ENCODE results near the gene PRKN.

PRKN gene

GRCh38 chr6:161477876-161478425 is 1249.6 kb downstream of the PRKN start:
- DNase-seq (ENCODE audit: low read depth in 3 of 3, low spot score in 1 of 3): no peak

DNA sequence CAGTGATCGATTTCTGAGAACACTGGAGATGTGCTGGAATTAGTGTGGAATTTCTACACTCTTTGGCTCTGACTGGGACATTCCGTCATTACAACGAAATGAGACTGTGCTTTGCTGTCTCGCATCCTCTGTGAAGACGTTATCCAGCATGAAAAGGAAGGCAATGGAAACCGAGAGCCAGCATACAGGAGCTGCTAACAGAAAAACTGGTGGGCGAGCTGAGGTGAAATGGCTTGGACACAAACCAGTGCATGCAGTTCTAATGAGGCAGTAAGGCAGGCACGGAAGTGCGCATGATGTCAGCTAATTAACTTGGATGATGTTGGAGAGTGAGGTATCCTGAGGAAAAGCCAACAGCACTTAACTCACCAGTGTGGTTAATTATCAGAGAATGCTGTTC is 1250.9 kb downstream of the PRKN start:
- no peak for DNase-seq (ENCODE audit: low read depth in 3 of 3, low spot score in 1 of 3)

DNA sequence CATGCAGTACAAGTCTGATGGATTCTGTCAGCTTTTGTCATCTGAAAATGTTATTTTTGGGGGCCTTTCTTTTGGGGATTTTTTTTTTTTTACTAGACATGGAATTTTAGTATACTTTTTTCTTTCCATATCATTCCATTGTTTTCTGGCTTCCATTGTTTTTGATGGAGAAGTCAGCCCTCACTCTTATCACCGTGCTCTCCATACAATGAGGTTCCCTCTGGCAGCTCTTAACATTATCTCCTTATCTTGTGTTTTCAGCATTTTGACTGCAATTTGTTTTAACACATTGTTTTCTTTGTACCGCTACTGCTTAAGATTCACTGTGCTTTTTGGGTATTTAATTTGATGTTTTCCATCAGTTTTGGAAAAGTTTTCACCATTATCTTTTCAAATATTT is 1262.2 kb downstream of the PRKN start:
- no peak for DNase-seq (ENCODE audit: low read depth in 3 of 3, low spot score in 1 of 3)

DNA sequence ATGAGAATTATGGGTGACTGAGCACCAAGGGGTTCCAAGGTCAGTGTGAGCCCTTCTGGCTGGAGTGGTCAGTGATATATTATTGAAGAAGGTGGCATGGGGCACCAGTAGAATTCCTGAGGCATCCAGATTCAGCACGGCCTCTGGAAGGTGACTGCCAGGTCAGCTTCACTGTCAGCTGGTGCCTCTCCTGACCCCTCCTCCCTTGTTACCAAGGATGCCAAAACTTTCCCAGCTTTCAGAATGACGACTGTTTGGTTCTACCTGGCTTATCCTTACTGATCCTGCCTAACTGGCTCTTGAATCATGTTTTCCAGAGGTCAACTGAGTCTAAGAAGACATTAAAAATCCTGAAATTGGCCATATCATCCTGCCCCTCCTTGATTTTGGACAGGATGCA is 1264.5 kb downstream of the PRKN start:
- DNase-seq (ENCODE audit: low read depth in 3 of 3, low spot score in 1 of 3): no peak

DNA sequence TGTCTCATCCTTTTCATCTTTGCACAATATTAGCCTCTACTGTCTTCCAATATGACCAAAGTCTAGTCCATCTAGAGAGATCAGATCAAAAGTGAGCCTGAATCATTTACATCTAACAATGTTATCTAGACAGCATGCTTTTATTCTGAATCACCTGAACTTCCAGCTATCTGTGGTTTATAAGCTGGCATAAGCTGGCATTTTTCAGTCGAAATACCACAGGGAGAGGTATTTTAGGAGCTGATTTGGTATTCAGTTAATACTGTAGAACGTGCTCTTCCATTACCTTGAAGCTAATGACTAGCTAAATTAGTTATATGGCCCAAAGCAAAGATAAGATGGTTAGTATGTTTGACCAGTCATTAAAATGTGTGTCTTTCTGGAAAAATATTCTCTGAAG is 1265.4 kb downstream of the PRKN start:
- DNase-seq (ENCODE audit: low read depth in 3 of 3, low spot score in 1 of 3): no peak

DNA sequence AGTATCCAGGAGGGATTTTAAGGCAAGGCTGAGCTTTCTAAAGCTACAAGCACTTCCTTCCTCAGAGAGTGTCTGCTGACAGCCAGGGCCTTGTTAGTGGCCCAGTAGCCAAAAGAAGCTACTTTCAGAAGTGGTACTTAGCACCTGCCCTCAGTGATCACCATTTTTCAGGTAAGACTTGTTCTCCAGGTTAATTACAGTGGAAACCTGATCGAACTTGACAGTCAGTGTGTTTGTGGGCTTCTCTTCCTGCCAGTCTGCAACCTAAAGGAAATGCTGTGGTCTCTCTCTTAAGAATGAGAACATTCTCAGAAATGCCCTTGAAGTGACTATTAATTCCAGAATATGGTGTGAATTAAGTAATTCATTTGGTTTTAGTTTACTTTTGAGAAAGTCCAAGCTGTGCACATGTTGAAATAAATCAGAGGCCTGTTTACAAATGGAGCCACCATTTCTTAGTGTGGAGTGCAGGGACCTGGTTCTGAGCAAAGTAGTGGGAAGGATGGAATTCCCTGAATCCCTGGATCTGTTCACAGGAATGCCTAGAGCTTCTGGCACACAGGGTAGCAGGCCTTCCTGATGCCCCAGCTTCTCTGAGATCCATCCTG is 1268.5 kb downstream of the PRKN start:
- no peak for DNase-seq (ENCODE audit: low read depth in 3 of 3, low spot score in 1 of 3)

DNA sequence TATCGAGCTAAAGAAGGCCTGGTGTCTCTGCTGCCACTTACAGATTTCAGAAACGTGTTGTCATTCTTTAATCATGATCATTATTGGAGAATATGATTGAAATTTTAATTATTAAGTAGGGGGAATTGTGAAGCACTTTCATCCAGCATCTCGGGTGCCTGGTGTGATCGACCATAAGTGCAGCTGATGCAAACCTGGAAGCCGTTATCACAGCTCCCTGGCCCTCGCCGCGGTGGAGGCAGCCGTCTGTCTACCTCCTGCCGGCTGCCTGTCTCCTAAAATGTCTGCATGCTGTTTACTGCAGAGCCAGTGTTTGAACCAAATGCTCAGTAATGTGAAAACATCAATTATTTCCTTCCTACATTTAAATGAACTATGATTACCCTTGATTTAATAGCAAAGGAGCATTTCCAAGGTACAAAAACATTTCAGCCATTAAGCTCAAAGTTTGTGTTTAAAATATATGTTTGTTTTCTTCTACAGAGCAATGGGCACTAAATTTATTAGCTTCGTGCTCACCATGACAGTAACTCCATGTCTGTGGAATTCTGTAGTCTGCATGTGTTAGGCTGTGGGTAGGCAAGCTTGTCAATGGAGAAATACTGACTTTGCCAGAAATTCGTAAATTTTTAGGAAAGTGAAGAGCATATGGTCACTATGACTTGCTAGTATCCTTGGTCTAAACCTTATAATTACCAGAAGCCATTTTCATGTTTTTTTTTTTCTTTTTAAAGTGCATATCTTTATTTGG is 1269.2 kb downstream of the PRKN start:
- DNase-seq (ENCODE audit: low read depth in 3 of 3, low spot score in 1 of 3): no peak

GRCh38 chr6:161455848-161456247 is 1271.7 kb downstream of the PRKN start:
- DNase-seq (ENCODE audit: low read depth in 3 of 3, low spot score in 1 of 3): no peak

- DNase-seq (ENCODE audit: low read depth in 3 of 3, low spot score in 1 of 3): no peak
These were observed 1274.0 kb downstream of the PRKN start for GRCh38 chr6:161453558-161453957.

- no peak for DNase-seq (ENCODE audit: low read depth in 3 of 3, low spot score in 1 of 3)
These were observed 1275.3 kb downstream of the PRKN start for GRCh38 chr6:161452241-161452640.

DNA sequence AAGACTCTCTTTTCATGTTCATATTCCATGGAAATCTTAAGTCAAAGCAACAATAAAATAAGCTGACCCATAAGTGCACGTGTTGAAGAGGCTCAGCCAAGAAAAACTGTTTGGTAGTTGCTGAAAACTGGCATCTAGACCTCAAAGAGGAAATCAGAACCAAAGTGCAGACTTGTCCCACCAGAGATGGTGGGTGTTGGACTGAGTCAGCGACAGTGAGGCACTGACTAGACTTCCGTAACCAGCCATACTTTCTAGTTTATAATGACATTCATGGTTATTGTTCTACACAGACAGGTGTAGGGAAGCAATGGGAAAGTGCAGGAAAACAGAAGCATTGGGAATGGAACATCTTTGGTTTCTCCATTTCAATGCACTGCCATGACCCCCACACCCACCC is 1278.0 kb downstream of the PRKN start:
- DNase-seq (ENCODE audit: low read depth in 3 of 3, low spot score in 1 of 3): no peak

- no peak for DNase-seq (ENCODE audit: low read depth in 3 of 3, low spot score in 1 of 3)
These were observed 1280.6 kb downstream of the PRKN start for GRCh38 chr6:161446949-161447348.

DNA sequence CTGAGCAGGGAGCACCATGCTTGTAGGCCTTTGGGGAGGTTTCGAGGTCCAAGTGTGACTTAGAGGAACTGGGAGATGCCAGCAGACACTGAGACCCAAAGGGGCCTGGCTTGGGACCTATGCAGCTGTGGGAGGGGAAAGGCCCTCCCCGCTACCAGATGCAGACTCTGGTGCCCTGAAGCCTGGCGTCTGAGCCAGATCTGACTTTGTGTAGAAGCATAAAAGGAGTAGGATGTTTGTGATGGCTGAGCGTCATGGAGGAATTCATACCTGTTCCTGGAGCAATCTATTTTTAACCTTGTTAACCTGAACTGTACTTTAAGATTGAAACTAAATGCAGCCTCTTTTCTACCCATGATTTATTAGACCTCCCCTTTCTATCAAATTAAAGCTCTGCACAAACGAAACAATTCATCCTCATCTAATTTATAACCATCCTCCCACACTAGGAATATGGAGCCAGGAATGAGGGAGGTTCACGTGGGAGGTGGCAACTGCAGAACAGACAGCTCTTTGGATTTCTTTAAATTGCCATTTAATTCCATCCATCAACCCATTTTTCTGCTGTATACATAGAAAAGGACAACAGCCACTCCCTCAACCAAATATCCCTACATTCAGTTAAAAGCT is 1281.2 kb downstream of the PRKN start:
- no peak for DNase-seq (ENCODE audit: low read depth in 3 of 3, low spot score in 1 of 3)

- DNase-seq (ENCODE audit: low read depth in 3 of 3, low spot score in 1 of 3): no peak
These were observed 1282.4 kb downstream of the PRKN start for GRCh38 chr6:161445021-161445799.

- no peak for DNase-seq (ENCODE audit: low read depth in 3 of 3, low spot score in 1 of 3)
These were observed 1283.1 kb downstream of the PRKN start for GRCh38 chr6:161444464-161444863.

- no peak for DNase-seq (ENCODE audit: low read depth in 3 of 3, low spot score in 1 of 3)
These were observed 1283.7 kb downstream of the PRKN start for GRCh38 chr6:161443848-161444247.

- DNase-seq (ENCODE audit: low read depth in 3 of 3, low spot score in 1 of 3): no peak
These were observed 1285.1 kb downstream of the PRKN start for GRCh38 chr6:161442420-161442819.

- DNase-seq (ENCODE audit: low read depth in 3 of 3, low spot score in 1 of 3): no peak
These were observed 1287.3 kb downstream of the PRKN start for GRCh38 chr6:161440299-161440698.

DNA sequence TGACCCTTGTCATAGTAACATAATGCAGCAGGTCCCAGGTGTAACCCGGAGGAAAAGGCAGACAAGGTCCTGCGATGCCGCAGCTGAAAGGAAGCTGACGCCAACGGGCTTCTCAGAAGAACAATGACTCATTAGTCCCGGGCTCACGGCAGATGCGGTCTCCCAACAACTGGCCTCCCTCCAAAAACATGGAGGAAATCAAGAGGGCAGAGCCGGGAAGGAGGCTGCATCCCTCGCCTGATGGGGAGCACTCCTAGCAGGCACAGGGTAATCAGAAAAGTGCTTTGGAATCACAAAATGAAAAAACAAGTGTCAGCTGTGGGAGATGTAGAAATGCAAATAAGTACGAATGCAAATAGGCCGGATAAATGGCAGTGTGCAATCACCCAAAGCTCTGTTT is 1288.5 kb downstream of the PRKN start:
- no peak for DNase-seq (ENCODE audit: low read depth in 3 of 3, low spot score in 1 of 3)

DNA sequence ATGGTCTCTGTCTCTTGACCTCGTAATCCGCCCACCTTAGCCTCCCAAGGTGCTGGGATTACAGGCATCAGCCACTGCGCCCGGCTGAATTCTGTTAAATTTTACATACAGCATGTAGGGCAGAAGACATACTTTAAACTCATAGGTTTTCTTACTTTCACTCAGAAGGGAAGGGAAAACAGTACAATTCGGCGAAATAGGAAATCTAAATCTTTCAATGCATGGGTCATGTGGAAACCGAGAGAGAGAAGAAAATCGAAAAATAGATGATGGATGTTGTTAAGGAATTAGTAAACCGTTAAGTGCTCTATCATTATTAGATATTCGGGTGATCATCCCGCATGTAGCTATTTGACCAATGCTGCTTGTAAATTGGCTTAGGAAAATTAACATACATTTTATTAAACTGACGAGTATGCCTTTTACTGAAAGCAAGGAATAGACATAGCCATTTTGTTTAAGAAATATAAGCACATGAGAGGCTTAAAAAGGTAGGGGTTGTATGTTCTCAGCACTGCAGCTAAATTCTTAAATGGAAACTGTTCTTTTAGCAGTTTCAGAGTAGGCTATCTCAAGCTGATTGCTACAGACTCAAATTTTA is 1289.0 kb downstream of the PRKN start:
- no peak for DNase-seq (ENCODE audit: low read depth in 3 of 3, low spot score in 1 of 3)

DNA sequence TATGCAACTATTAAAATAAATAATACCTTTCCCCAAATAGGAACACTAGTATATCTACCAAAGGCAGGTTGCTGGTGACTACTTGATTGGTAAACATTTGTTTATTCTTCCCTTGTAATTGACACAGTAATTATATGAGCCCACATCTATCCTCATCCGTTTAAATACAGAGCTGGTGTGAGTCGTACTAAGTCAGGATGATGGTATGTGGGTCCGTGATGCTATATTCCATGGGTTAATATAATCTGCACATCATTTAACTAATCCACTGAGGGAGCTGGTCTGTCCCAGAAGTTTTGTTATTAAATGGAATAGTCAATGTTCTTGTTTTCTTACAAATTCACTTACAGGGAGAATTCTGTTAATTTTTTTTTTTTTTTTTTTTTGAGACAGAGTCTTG is 1289.7 kb downstream of the PRKN start:
- DNase-seq (ENCODE audit: low read depth in 3 of 3, low spot score in 1 of 3): no peak

All from stimulated activated CD4-positive, alpha-beta T cell treated with anti-CD3 and anti-CD28 coated beads, TNF-alpha, amount 100 ng/mL, for 1 hour (primary cell).